Fibroblast of mammary gland (primary cell): ENCODE measurements around the gene NT5DC4.

Experiments used
- DNase-seq: peaks from one replicate; pipeline ENCODE4 v3.0.0-alpha.2; 2010; ENCODE audit warnings: low read depth
- H3K4me3 ChIP-seq: 2 replicates; pipeline ENCODE4 v1.5.1; 2011; ENCODE audit warnings: low read depth, mild to moderate bottlenecking, low read length, moderate library complexity; ENCODE audit not compliant: control insufficient read depth
- CTCF ChIP-seq: conservative IDR thresholded peaks from 2 replicates; pipeline ENCODE4 v1.5.1; 2011; ENCODE audit warnings: low read depth, low read length, inconsistent platforms; ENCODE audit not compliant: control insufficient read depth, insufficient read depth

The NT5DC4 gene

GRCh38 chr2:112777036-112777435 lies 56.2 kb downstream of the NT5DC4 start:
- no peak for DNase-seq
- TF ChIP-seq CTCF: no peak
- H3K4me3 ChIP-seq: no peak overlapping the region

GRCh38 chr2:112779598-112779997 lies 58.8 kb downstream of the NT5DC4 start:
- no peak for DNase-seq
- no peak overlapping the region for H3K4me3 ChIP-seq
- no peak for TF ChIP-seq CTCF

GRCh38 chr2:112782234-112782799 lies 61.5 kb downstream of the NT5DC4 start:
- DNase-seq: no peak
- H3K4me3 ChIP-seq: no peak overlapping the region
- no peak for TF ChIP-seq CTCF

- DNase-seq: no peak
- H3K4me3 ChIP-seq: no peak overlapping the region
- TF ChIP-seq CTCF: no peak
These were observed 62.4 kb downstream of the NT5DC4 start for GRCh38 chr2:112783187-112783714.

GRCh38 chr2:112784199-112785189 lies 63.7 kb downstream of the NT5DC4 start, which contains the start of gene IL1A:
TSS of gene IL1A (minus strand) at chr2:112784493. CDS start at chr2:112783770, 723 bp downstream.
- no peak for TF ChIP-seq CTCF
- H3K4me3 ChIP-seq: no peak within 1 kb of the TSS
- peak; percentile 79 for DNase-seq

- H3K4me3 ChIP-seq: no peak overlapping the region
- no peak for DNase-seq
- TF ChIP-seq CTCF: no peak
These were observed 66.5 kb downstream of the NT5DC4 start for GRCh38 chr2:112787294-112787693.
